Left lung (tissue), 10 donors: ENCODE results near the gene ALOX12. TPM values are rescaled to one million over a fixed set of nuclear protein-coding genes. Genes with fewer than 3 reads are reported as not detected.
"Not testable (repeated sequence)": the region's sequence is repeated elsewhere in the genome, so short reads cannot be mapped to it uniquely, and the experiment has no call there.

Source experiments
- ATAC-seq: fragments of 200-7000 bp; cut with Tn5 transposase; one replicate; pipeline ENCODE4 v1.9.1; 2020; ENCODE audit warnings: moderate library complexity
- DNase-seq, 4 donors: peaks; one replicate each; pipeline ENCODE4 v3.0.0-alpha.2; 2013 to 2020
- H3K27ac ChIP-seq, 2 donors: fragments of 200-600 bp; sonication (generic) in 1 of 2; one replicate each; pipeline versions ENCODE4 v1.5.0 to v1.8.0; 2020 to 2021
- H3K27me3 ChIP-seq, 2 donors: fragments of 200-600 bp; sonication (generic) in 1 of 2; one replicate each; pipeline versions ENCODE4 v1.5.0 to v1.8.0; 2020 to 2021
- H3K36me3 ChIP-seq, 2 donors: fragments of 200-600 bp; sonication (generic) in 1 of 2; one replicate each; pipeline versions ENCODE4 v1.5.0 to v1.8.0; 2020 to 2021
- H3K4me1 ChIP-seq, 2 donors: fragments of 200-600 bp; one replicate each; pipeline ENCODE4 v1.8.0; 2021
- H3K4me3 ChIP-seq, 2 donors: fragments of 200-600 bp; sonication (generic) in 1 of 2; one replicate each; pipeline versions ENCODE4 v1.5.0 to v1.8.0; 2020 to 2021; ENCODE audit warnings: mild to moderate bottlenecking in 1 of 2
- H3K9me3 ChIP-seq, 2 donors: fragments of 200-600 bp; sonication (generic) in 1 of 2; one replicate each; pipeline versions ENCODE4 v1.5.0 to v1.8.0; 2020 to 2021
- intact Hi-C, 2 donors: fragments of 100-400 bp; cut with DNase I; formaldehyde crosslinking; loops; one replicate each; pipeline versions ENCODE4 v1.11.2 to v1.14.2; 2022
- polyA plus RNA-seq, 6 donors: library from polyadenylated mRNA; unstranded; fragments of 120-200 nt; gene quantifications; one replicate each; pipeline ENCODE4 v1.2.1, GENCODE V29; 2013; ENCODE audit not compliant: insufficient read length in 6 of 6
- total RNA-seq, 2 donors: library from RNA; stranded (reverse); fragmentation: NEBNext Ultra II Directional; extraction: Animal tissue kit (Norgen Biotek cat#: 25700); gene quantifications; one replicate each; pipeline ENCODE4 v1.2.1, GENCODE V29; 2021
- TF ChIP-seq, protein P1 (sequence below), 2 donors: fragments of 200-600 bp; sonication (generic) in 1 of 2; IDR thresholded peaks; one replicate each; pipeline versions ENCODE4 v1.5.0 to v1.8.0; 2021; ENCODE audit warnings: antibody characterized with exemption in 2 of 2
- donor health status: DM: no; HTN: yes; CAD: no.
- donor health status: DM: no; HTN: no; CAD: no.

The ALOX12 gene
- total and polyA plus RNA-seq, 8 donors, result 0.29 to 4.4 (median 3.1) TPM

DNA sequence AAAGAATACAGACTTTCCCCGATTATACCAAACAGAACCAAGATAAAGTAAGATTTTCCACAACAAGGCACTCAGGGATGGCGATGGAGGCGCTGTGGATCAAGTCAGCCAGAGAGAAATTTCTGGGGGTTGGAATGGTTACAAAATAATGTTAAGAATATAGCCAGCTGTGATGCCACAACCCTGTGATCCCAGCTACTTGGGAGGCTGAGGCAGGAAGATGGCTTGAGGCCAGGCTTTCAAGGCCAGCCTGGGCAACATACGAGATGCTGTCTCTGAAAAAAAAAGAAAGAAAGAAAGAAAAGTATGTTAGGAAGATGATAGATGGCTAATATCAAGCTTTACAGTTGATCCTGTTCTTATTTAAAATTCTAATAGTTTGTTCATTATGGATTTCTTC lies 10.6 kb upstream of the ALOX12 start:
- TF ChIP-seq, protein P1, sequence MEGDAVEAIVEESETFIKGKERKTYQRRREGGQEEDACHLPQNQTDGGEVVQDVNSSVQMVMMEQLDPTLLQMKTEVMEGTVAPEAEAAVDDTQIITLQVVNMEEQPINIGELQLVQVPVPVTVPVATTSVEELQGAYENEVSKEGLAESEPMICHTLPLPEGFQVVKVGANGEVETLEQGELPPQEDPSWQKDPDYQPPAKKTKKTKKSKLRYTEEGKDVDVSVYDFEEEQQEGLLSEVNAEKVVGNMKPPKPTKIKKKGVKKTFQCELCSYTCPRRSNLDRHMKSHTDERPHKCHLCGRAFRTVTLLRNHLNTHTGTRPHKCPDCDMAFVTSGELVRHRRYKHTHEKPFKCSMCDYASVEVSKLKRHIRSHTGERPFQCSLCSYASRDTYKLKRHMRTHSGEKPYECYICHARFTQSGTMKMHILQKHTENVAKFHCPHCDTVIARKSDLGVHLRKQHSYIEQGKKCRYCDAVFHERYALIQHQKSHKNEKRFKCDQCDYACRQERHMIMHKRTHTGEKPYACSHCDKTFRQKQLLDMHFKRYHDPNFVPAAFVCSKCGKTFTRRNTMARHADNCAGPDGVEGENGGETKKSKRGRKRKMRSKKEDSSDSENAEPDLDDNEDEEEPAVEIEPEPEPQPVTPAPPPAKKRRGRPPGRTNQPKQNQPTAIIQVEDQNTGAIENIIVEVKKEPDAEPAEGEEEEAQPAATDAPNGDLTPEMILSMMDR (IDR thresholded peaks at IDR 0.05), result no peak
- peaks cover 0 to 3% of the 10 kb centered on the region in 2 donors for H3K4me1 ChIP-seq
- H3K27ac ChIP-seq, result no peak overlapping the region
- H3K4me3 ChIP-seq, result no peak overlapping the region
- H3K9me3 ChIP-seq, result no peaks in the 10 kb centered on the region
- H3K27me3 ChIP-seq, result no peaks in the 10 kb centered on the region
- DNase-seq, result no peak
- H3K36me3 ChIP-seq, result no peaks in the 10 kb centered on the region
- no peak for ATAC-seq
- intact Hi-C loops, result no loop called here

DNA sequence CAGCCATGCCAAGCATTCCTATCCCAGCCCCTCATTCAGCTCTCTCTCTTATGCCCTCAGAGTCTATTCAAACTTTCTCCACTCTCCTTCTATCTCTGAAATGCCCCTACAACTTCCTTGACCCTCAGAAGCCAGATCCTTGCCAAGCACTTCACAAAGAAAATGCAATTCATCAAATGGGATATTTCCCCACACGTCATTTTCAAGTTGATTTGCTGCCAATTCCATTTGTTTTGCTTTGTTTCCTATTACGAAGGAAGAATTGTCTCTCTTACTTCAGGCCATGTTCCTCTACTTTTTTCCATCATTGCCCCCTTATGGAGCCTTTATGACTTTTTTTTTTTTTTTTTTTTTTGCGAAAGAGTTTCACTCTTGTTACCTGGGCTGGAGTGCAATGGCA lies 9.2 kb upstream of the ALOX12 start:
- ATAC-seq (no peak), DNase-seq (no peak)
- Histone ChIP-seq H3K4me1 (no peaks in the 10 kb centered on the region), H3K9me3 (no peaks in the 10 kb centered on the region), H3K27me3 (no peaks in the 10 kb centered on the region), H3K27ac (no peak overlapping the region), H3K36me3 (no peaks in the 10 kb centered on the region), H3K4me3 (no peak overlapping the region)
- TF ChIP-seq, protein P1 (IDR thresholded peaks at IDR 0.05), result no peak
- intact Hi-C loops, result no loop called here

DNA sequence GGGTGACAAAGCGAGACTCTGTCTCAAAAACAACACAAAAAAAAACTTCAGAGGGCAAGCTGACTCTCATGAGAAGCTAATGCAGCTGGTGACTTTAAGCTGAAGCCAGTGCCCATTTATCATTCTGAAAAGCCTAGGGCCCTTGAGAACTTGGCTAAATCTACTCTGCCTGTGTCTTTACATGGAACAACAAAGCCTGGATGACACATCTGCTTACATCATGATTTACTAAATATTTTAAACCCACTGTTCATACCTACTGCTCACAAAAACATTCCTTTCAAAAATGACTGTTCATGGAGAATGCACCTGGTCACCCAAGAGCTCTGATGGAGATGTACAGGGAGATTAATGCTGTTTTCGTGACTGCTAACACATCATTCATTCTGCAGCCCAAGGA lies 6.1 kb upstream of the ALOX12 start:
- no peaks in the 10 kb centered on the region for H3K36me3 ChIP-seq
- no peaks in the 10 kb centered on the region for H3K4me1 ChIP-seq
- no peaks in the 10 kb centered on the region for H3K9me3 ChIP-seq
- no peak overlapping the region for H3K27ac ChIP-seq
- DNase-seq (no peak), ATAC-seq (no peak)
- intact Hi-C loops, result no loop called here
- H3K4me3 ChIP-seq, result no peak overlapping the region
- no peaks in the 10 kb centered on the region for H3K27me3 ChIP-seq
- TF ChIP-seq, protein P1 (IDR thresholded peaks at IDR 0.05), result no peak

DNA sequence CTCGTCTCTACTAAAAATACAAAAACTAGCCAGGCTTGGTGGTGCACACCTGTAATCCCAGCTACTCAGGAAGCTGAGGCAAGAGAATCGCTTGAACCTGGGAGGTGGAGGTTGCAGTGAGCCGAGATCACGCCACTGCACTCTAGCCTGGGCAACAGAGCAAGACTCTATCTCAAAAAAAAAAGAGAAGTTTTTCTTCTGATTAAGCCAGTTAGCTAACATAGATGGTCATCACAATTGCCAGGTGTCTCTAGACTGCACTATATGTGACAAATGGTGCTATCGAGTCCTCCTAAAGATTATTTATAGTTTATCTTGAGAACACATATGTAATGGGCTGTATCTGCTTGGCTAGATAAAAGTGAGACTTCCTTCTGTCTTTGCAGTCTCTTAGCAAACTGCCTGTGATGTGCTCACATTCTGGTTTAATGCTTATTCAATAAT lies 2.2 kb upstream of the ALOX12 start:
- ATAC-seq, H3K4me3 ChIP-seq, H3K9me3 ChIP-seq, intact Hi-C loops, H3K27ac ChIP-seq, DNase-seq, H3K27me3 ChIP-seq: not testable (repeated sequence)
- Histone ChIP-seq H3K36me3 (peaks cover 0 to 26% of the 10 kb centered on the region in 2 donors), H3K4me1 (peaks cover 0 to 14% of the 10 kb centered on the region in 2 donors)

DNA sequence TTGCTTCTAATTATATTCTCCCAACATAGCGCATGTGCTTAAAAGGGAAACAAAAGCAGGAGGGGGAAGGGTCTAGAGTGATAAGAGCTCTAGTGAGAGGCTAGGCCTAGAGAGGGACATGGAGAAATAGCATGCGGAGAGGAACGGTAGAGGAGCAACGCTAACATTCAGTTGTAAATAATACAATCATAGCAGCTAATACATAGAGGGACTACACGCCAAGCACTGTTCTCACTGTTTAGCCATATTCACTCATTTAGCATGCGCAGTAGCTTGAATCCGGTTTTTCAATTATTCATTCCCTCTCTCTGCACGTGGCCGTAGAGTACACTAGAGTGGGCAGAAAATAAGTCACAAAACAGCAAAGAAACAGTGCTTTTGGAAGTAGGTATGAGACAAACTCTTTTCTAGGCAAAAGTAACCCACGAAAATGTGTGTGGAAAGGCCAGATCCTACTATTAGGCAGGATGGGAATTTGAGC lies 1.7 kb upstream of the ALOX12 start:
- ATAC-seq (no peak), DNase-seq (no peak)
- H3K4me1 ChIP-seq, result peaks cover 0 to 14% of the 10 kb centered on the region in 2 donors
- no peaks in the 10 kb centered on the region for H3K27me3 ChIP-seq
- TF ChIP-seq, protein P1 (IDR thresholded peaks at IDR 0.05), result no peak
- no peak overlapping the region for H3K4me3 ChIP-seq
- H3K36me3 ChIP-seq, result peaks cover 0 to 31% of the 10 kb centered on the region in 2 donors
- no peaks in the 10 kb centered on the region for H3K9me3 ChIP-seq
- H3K27ac ChIP-seq, result no peak overlapping the region
- intact Hi-C loops, result no loop called here

DNA sequence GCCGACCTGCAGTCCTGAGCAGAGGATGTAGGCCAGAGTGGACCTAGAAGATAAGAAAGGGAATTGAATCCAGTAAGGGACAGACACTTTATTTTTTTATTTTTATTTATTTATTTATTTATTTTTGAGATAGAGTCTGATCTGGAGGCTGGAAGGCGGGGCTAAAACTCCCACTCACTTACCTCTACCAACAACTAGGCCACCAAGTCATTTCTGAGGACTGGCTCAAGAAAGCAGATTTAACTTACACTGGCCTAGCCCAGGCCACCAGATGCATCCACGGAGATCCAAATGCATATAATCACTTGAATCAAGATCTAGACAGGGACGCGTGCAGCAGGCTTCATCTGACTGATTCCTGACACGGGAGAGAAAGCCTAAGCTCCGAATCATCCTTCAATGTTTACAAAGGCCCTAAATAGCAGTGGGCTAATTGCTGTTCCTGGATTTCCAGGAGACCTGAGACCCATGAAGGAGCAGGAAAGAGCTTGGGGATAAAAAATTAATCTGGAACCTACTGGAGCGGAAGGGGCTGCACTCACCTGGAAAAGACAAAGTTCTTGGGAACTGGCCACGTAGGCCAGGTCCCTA lies 1.1 kb upstream of the ALOX12 start:
- no peaks in the 10 kb centered on the region for H3K9me3 ChIP-seq
- ATAC-seq (no peak), DNase-seq (no peak)
- H3K36me3 ChIP-seq, result peaks cover 0 to 37% of the 10 kb centered on the region in 2 donors
- no peak overlapping the region for H3K4me3 ChIP-seq
- no peaks in the 10 kb centered on the region for H3K27me3 ChIP-seq
- H3K27ac ChIP-seq, result no peak overlapping the region
- TF ChIP-seq, protein P1 (IDR thresholded peaks at IDR 0.05), result no peak
- intact Hi-C loops, result loop anchor here in 1 of 2 donors (5.0 kb wide), 1 partner anchor 87 kb away; no protein-coding TSS in a partner anchor
- peaks cover 0 to 14% of the 10 kb centered on the region in 2 donors for H3K4me1 ChIP-seq
